Lower leg skin (tissue), 4 donors: Measurements from ENCODE around the gene SNTN. TPM values are rescaled to one million over a fixed set of nuclear protein-coding genes. Genes with fewer than 3 reads are reported as not detected.

ENCODE experiments used
- DNase-seq, 2 donors: peaks; one replicate each; pipeline ENCODE4 v3.0.0-alpha.2; 2019; ENCODE audit warnings: low spot score in 2 of 2
- H3K4me3 ChIP-seq: fragments of 200-600 bp; sonication (generic); 2 replicates; pipeline ENCODE4 v1.5.1; 2017; ENCODE audit warnings: mild to moderate bottlenecking, low read depth; ENCODE audit not compliant: poor library complexity, severe bottlenecking
- CTCF ChIP-seq, 3 donors: fragments of 450-650 bp; IDR thresholded peaks; one replicate each; pipeline ENCODE4 v1.5.1; 2016; ENCODE audit warnings: antibody characterized with exemption in 3 of 3, mild to moderate bottlenecking in 3 of 3, moderate library complexity in 2 of 3
- POLR2A ChIP-seq, 2 donors: fragments of 450-650 bp; IDR thresholded peaks; one replicate each; pipeline ENCODE4 v1.6.1; 2016 to 2017; ENCODE audit warnings: antibody characterized with exemption in 2 of 2, mild to moderate bottlenecking in 1 of 2, moderate library complexity in 1 of 2
- WGBS, 2 donors: methylation state at CpG; one replicate each; pipeline ENCODE4 v1.1.5; 2018; 5-methylcytosine and 5-hydroxymethylcytosine counted together
- intact Hi-C: fragments of 100-400 bp; cut with DNase I; formaldehyde crosslinking; loops from one replicate; pipeline ENCODE4 v1.15.0; 2023; ENCODE audit warnings: low total_unique reads
- total RNA-seq, 4 donors: library from RNA; depleted of rRNA; stranded (reverse); fragments of >200 nt; gene quantifications; one replicate each; pipeline ENCODE4 v1.1.0, GENCODE V29; 2016

Gene SNTN
- total RNA-seq, 4 donors from 2014 or later: not detected

GRCh38 chr3:63679186-63679585 is 26.7 kb downstream of the SNTN start:
- 89 to 94% methylated on average over 1 of the region's 1 CpG for WGBS, 2 donors
- TF ChIP-seq CTCF (IDR thresholded peaks at IDR 0.05) (no peak), POLR2A (IDR thresholded peaks at IDR 0.05) (no peak)
- no peak overlapping the region for H3K4me3 ChIP-seq
- DNase-seq: no peak
- intact Hi-C loops: no loop called here

DNA sequence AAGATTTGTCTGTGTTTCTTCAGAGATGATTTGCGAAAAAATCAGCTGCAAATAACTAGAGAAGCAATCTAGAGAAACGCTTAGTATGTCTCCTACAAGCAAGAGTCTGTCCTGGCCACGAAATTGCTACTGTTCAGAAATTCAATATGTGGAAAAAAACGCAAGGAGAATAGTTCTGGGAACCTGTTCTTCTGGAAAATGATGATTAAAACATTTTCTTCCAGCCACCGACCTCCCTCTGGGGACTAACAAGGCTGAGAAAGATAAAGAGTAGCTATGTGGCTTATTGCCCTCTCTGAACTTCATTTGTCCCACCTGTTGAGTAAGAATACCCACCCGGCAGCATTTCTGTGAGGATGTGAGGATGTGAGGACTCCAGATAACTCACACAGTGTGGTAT is 31.6 kb downstream of the SNTN start:
- 62 to 73% methylated on average over 6 of the region's 6 CpGs for WGBS, 2 donors
- no peak for DNase-seq
- TF ChIP-seq POLR2A (IDR thresholded peaks at IDR 0.05): no peak
- TF ChIP-seq CTCF (IDR thresholded peaks at IDR 0.05): no peak
- no peak overlapping the region for H3K4me3 ChIP-seq
- intact Hi-C loops: no loop called here

DNA sequence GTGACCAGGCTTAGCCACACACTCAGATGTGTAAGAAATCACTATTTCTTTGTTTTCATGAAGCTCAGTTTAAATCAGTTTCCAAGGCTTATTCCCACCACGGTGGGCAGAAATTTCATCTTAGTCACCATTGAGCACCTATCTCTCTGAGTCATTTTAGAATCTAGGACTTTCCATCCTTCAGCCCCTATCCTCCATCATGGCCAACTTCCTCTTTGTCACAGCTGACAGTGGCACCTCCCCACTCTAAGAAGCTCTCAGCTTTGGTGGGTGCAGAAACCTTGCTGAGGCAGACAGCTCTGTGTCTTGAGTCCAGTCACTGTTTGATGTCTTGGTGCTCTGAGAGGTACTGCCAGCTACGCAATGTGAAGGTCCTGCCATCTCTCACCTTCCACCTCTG is 32.9 kb downstream of the SNTN start:
- intact Hi-C loops: no loop called here
- no peak for DNase-seq
- TF ChIP-seq POLR2A (IDR thresholded peaks at IDR 0.05) (no peak), CTCF (IDR thresholded peaks at IDR 0.05) (no peak)
- peak overlapping the region; percentile 5 for H3K4me3 ChIP-seq
- 94 to 97% methylated on average over 2 of the region's 2 CpGs for WGBS, 2 donors

GRCh38 chr3:63687278-63688225 is 35.1 kb downstream of the SNTN start:
- WGBS, 2 donors: 67 to 77% methylated on average over 9 of the region's 9 CpGs
- no peak overlapping the region for H3K4me3 ChIP-seq
- no peak for TF ChIP-seq CTCF (IDR thresholded peaks at IDR 0.05)
- no peak for TF ChIP-seq POLR2A (IDR thresholded peaks at IDR 0.05)
- intact Hi-C loops: no loop called here
- no peak for DNase-seq

GRCh38 chr3:63689285-63689684 is 36.8 kb downstream of the SNTN start:
- TF ChIP-seq CTCF (IDR thresholded peaks at IDR 0.05) (no peak), POLR2A (IDR thresholded peaks at IDR 0.05) (no peak)
- intact Hi-C loops: no loop called here
- H3K4me3 ChIP-seq: no peak overlapping the region
- 36 to 50% methylated on average over 1 of the region's 1 CpG for WGBS, 2 donors
- no peak for DNase-seq
